Measurements from ENCODE around the gene BTBD16.

DNA sequence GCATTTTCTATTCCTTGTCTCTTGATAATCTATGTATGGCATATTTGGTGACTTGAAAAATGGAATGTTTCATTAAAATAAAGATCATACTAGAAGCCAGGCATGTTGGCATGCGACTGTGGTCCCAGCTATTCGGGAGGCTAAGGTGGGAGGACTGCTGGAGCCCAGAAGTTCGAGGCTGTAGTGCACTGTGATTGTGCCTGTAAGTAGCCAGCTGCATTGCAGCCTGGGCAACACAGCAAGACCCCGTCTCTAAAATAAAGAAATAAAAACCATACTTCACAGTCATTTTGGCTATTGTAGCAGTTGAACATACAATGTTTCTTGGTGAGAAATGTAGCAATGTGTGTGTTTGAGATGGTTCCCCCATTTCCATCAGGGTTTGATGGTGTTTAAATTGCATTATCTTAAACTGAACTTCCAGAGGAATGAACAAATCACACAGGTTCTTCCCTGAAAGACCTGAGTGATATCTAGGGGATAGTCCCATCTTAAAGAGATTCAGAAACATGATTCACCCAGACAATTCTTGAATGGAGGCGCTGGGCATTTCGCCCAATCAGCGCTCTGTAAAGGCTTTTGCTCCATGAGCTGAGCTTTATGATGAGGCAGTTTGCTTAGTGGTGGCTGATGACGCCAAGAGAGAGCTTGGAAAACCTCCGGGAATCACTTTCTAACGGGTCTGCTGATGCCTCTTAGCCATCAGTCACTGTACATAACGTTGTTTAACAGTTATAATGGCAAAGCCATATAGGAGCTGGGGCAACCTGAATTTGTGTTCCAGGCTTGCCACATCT lies 19.4 kb upstream of the BTBD16 start:
- TF ChIP-seq POLR2A (IDR thresholded peaks at IDR 0.05): no peak
- TF ChIP-seq, protein P1, sequence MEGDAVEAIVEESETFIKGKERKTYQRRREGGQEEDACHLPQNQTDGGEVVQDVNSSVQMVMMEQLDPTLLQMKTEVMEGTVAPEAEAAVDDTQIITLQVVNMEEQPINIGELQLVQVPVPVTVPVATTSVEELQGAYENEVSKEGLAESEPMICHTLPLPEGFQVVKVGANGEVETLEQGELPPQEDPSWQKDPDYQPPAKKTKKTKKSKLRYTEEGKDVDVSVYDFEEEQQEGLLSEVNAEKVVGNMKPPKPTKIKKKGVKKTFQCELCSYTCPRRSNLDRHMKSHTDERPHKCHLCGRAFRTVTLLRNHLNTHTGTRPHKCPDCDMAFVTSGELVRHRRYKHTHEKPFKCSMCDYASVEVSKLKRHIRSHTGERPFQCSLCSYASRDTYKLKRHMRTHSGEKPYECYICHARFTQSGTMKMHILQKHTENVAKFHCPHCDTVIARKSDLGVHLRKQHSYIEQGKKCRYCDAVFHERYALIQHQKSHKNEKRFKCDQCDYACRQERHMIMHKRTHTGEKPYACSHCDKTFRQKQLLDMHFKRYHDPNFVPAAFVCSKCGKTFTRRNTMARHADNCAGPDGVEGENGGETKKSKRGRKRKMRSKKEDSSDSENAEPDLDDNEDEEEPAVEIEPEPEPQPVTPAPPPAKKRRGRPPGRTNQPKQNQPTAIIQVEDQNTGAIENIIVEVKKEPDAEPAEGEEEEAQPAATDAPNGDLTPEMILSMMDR (IDR thresholded peaks at IDR 0.05): no peak

Data from sigmoid colon (tissue), 3 donors.